ENCODE data around the gene DDX60. TPM values are rescaled to one million over a fixed set of nuclear protein-coding genes. Genes with fewer than 3 reads are reported as not detected.

The DDX60 gene
- total RNA-seq, 1 experiment from 2014 or later: 2.7 TPM

GRCh38 chr4:168220893-168221292, 97.7 kb downstream of the DDX60 start:
- H3K27me3 Mint-ChIP-seq (ENCODE audit: low read depth): no peaks in the 10 kb centered on the region
- peaks cover 12% of the 10 kb centered on the region for H3K36me3 Mint-ChIP-seq
- DNase-seq (ENCODE audit: low spot score) (no peak), ATAC-seq (no peak)
- H3K4me1 Mint-ChIP-seq: 0 out of 2 replicates have a peak, but pooled peaks cover 3% of the 10 kb centered on the region
- POLR2A ChIA-PET: no interaction called here
- CTCF ChIA-PET: no interaction called here
- no peak overlapping the region for H3K4me3 Mint-ChIP-seq
- H3K27ac Mint-ChIP-seq: no peak overlapping the region
- no peak for TF ChIP-seq ZNF317 (CRISPR knock-in tag; IDR thresholded peaks at IDR 0.05; ENCODE audit: borderline replicate concordance, low read depth)
- TF ChIP-seq SMAD4 (CRISPR knock-in tag; IDR thresholded peaks at IDR 0.05): no peak
- no peak for TF ChIP-seq ELF4 (CRISPR knock-in tag; IDR thresholded peaks at IDR 0.05; ENCODE audit: low read depth)
- no peak for TF ChIP-seq CREM (CRISPR knock-in tag; IDR thresholded peaks at IDR 0.05)
- no peak for TF ChIP-seq IRF1 (CRISPR knock-in tag; IDR thresholded peaks at IDR 0.05)
- TF ChIP-seq PRDM15 (CRISPR knock-in tag; IDR thresholded peaks at IDR 0.05): no peak
- no peak for TF ChIP-seq FOXK1 (CRISPR knock-in tag; IDR thresholded peaks at IDR 0.05)
- no peak for TF ChIP-seq NFE2L1 (CRISPR knock-in tag; IDR thresholded peaks at IDR 0.05)
- TF ChIP-seq IRF2 (CRISPR knock-in tag; IDR thresholded peaks at IDR 0.05; ENCODE audit: borderline replicate concordance, low read depth): no peak
- TF ChIP-seq GRHL2 (CRISPR knock-in tag; IDR thresholded peaks at IDR 0.05; ENCODE audit: insufficient replicate concordance, severe bottlenecking): no peak
- TF ChIP-seq CBFB (CRISPR knock-in tag; IDR thresholded peaks at IDR 0.05; ENCODE audit: low read depth): no peak
- no peak for TF ChIP-seq FOXJ3 (CRISPR knock-in tag; IDR thresholded peaks at IDR 0.05; ENCODE audit: borderline replicate concordance)
- no peak for TF ChIP-seq TEAD1 (CRISPR knock-in tag; IDR thresholded peaks at IDR 0.05)
- no peak for TF ChIP-seq ETV6 (CRISPR knock-in tag; IDR thresholded peaks at IDR 0.05)
- no peak for TF ChIP-seq NR2C2 (CRISPR knock-in tag; IDR thresholded peaks at IDR 0.05)
- TF ChIP-seq EMX1 (CRISPR knock-in tag; IDR thresholded peaks at IDR 0.05): no peak
- H3K9me3 Mint-ChIP-seq: peaks cover 21% of the 10 kb centered on the region

GRCh38 chr4:168218645-168219044, 99.9 kb downstream of the DDX60 start:
- H3K9me3 Mint-ChIP-seq: peaks cover 26% of the 10 kb centered on the region
- ATAC-seq: no peak
- ChIA-PET POLR2A (no interaction called here), CTCF (no interaction called here)
- DNase-seq (ENCODE audit: low spot score): no peak
- 0 out of 2 replicates have a peak, but pooled peaks cover 3% of the 10 kb centered on the region for H3K4me1 Mint-ChIP-seq
- peaks cover 12% of the 10 kb centered on the region for H3K36me3 Mint-ChIP-seq
- TF ChIP-seq FOXP1 (CRISPR knock-in tag; IDR thresholded peaks at IDR 0.05; ENCODE audit: borderline replicate concordance): no peak
- TF ChIP-seq IRF2 (CRISPR knock-in tag; IDR thresholded peaks at IDR 0.05; ENCODE audit: borderline replicate concordance, low read depth): no peak
- no peak for TF ChIP-seq ATF2 (CRISPR knock-in tag; IDR thresholded peaks at IDR 0.05; ENCODE audit: borderline replicate concordance, low read depth)
- TF ChIP-seq MAX (CRISPR knock-in tag; IDR thresholded peaks at IDR 0.05): no peak
- TF ChIP-seq SP1 (CRISPR knock-in tag; conservative IDR thresholded peaks at IDR 0.05): no peak
- TF ChIP-seq IRF1 (CRISPR knock-in tag; IDR thresholded peaks at IDR 0.05): no peak
- no peak for TF ChIP-seq NR2C2 (CRISPR knock-in tag; IDR thresholded peaks at IDR 0.05)
- no peak for TF ChIP-seq TEAD4 (CRISPR knock-in tag; IDR thresholded peaks at IDR 0.05)
- no peak for TF ChIP-seq FOXJ3 (CRISPR knock-in tag; IDR thresholded peaks at IDR 0.05; ENCODE audit: borderline replicate concordance)
- TF ChIP-seq NFE2L1 (CRISPR knock-in tag; IDR thresholded peaks at IDR 0.05): no peak
- TF ChIP-seq ATF6 (CRISPR knock-in tag; IDR thresholded peaks at IDR 0.05): no peak
- no peak for TF ChIP-seq ZBTB43 (CRISPR knock-in tag; IDR thresholded peaks at IDR 0.05)
- no peak for TF ChIP-seq ATF3 (CRISPR knock-in tag; conservative IDR thresholded peaks at IDR 0.05)
- H3K4me3 Mint-ChIP-seq: no peak overlapping the region
- no peak overlapping the region for H3K27ac Mint-ChIP-seq
- no peaks in the 10 kb centered on the region for H3K27me3 Mint-ChIP-seq (ENCODE audit: low read depth)
